Measurements from ENCODE around the gene NID1.

Gene NID1

GRCh38 chr1:235960809-235961208 lies 104.1 kb downstream of the NID1 start:
- TF ChIP-seq CTCF (IDR thresholded peaks at IDR 0.05; ENCODE audit: borderline replicate concordance, insufficient read depth, low read depth, low read length): no peak
- H3K4me3 ChIP-seq (ENCODE audit: low read depth, low read length): no peak overlapping the region

- no peak for TF ChIP-seq CTCF (IDR thresholded peaks at IDR 0.05; ENCODE audit: borderline replicate concordance, insufficient read depth, low read depth, low read length)
- H3K4me3 ChIP-seq (ENCODE audit: low read depth, low read length): no peak overlapping the region
Measured at GRCh38 chr1:235958021-235958420, 106.9 kb downstream of the NID1 start.

- TF ChIP-seq CTCF (IDR thresholded peaks at IDR 0.05; ENCODE audit: borderline replicate concordance, insufficient read depth, low read depth, low read length): no peak
Measured at GRCh38 chr1:235955777-235956176, 109.1 kb downstream of the NID1 start.

GRCh38 chr1:235954306-235955283 lies 110.3 kb downstream of the NID1 start:
- no peak overlapping the region for H3K4me3 ChIP-seq (ENCODE audit: low read depth, low read length)
- 0 out of 2 replicates have a peak, but pooled peaks have one; percentile 6 for TF ChIP-seq CTCF (IDR thresholded peaks at IDR 0.05; ENCODE audit: borderline replicate concordance, insufficient read depth, low read depth, low read length)

More at GRCh38 chr1:235955777-235956176, 109.1 kb downstream of the NID1 start:
- no peak overlapping the region for H3K4me3 ChIP-seq (ENCODE audit: low read depth, low read length)

- no peak overlapping the region for H3K4me3 ChIP-seq (ENCODE audit: low read depth, low read length)
- TF ChIP-seq CTCF (IDR thresholded peaks at IDR 0.05; ENCODE audit: borderline replicate concordance, insufficient read depth, low read depth, low read length): no peak
Measured at GRCh38 chr1:235953801-235954200, 111.1 kb downstream of the NID1 start.

- TF ChIP-seq CTCF (IDR thresholded peaks at IDR 0.05; ENCODE audit: borderline replicate concordance, insufficient read depth, low read depth, low read length): no peak
- H3K4me3 ChIP-seq (ENCODE audit: low read depth, low read length): no peak overlapping the region
Measured at GRCh38 chr1:235952950-235953615, 111.8 kb downstream of the NID1 start.

All from GM12875 (cell line).